IMR-90 (cell line): ENCODE data around the gene MINAR1. TPM values are rescaled to one million over a fixed set of nuclear protein-coding genes. Genes with fewer than 3 reads are reported as not detected.

Source experiments
- ATAC-seq: fragments of 200-7000 bp; cut with Tn5 transposase; 2 replicates; pipeline ENCODE4 v1.9.1; 2020; ENCODE audit warnings: low read depth, mild to moderate bottlenecking, moderate library complexity
- BruUV-seq: library from RNA; stranded (reverse); fragments of 400-500 nt; replicated peaks from 2 replicates; lab custom pipeline; 2021; lab: Mats Ljungman, UMichigan
- CTCF ChIA-PET: fragments of 300-600 bp; formaldehyde crosslinking; extraction: SDS; loops from one replicate; lab custom pipeline; 2021; ENCODE audit warnings: antibody characterized with exemption; lab: Yijun Ruan, JAX
- POLR2A ChIA-PET: fragments of 300-600 bp; sonication (Branson Sonifier 250); formaldehyde crosslinking; loops from one replicate; lab custom pipeline; 2022; ENCODE audit warnings: antibody characterized with exemption; ENCODE audit not compliant: unreplicated experiment; lab: Charles Lee
- DNase-seq: peaks from one replicate; pipeline ENCODE4 v3.0.0; 2013
- H2AFZ ChIP-seq: replicated peaks from 2 replicates; pipeline ENCODE3; 2013; ENCODE audit warnings: low read length, mild to moderate bottlenecking; ENCODE audit not compliant: poor library complexity
- H2AK5ac ChIP-seq: 2 replicates; pipeline ENCODE4 v1.6.1; 2013; ENCODE audit warnings: low read depth, low read length, inconsistent platforms
- H2AK9ac ChIP-seq: replicated peaks from 2 replicates; pipeline ENCODE3; 2013; ENCODE audit warnings: mild to moderate bottlenecking, low read depth, low read length, moderate library complexity; ENCODE audit not compliant: poor library complexity
- H2BK120ac ChIP-seq: 2 replicates; pipeline ENCODE4 v1.6.1; 2013; ENCODE audit warnings: low read depth, low read length, inconsistent platforms
- H2BK15ac ChIP-seq: 3 replicates; pipeline ENCODE4 v1.6.1; 2013; ENCODE audit warnings: low read depth, low read length, inconsistent platforms
- H2BK20ac ChIP-seq: 2 replicates; pipeline ENCODE4 v1.6.1; 2013; ENCODE audit warnings: low read depth, mild to moderate bottlenecking, inconsistent platforms, low read length, moderate library complexity
- H2BK5ac ChIP-seq: 2 replicates; pipeline ENCODE4 v1.6.1; 2013; ENCODE audit warnings: mild to moderate bottlenecking, low read depth, low read length, inconsistent platforms; ENCODE audit not compliant: poor library complexity, severe bottlenecking
- H3K14ac ChIP-seq: replicated peaks from 2 replicates; pipeline ENCODE4 v1.6.1; 2013; ENCODE audit warnings: low read depth, low read length, inconsistent platforms
- H3K18ac ChIP-seq: 2 replicates; pipeline ENCODE4 v1.6.1; 2013; ENCODE audit warnings: low read depth, low read length, control low read depth
- H3K23ac ChIP-seq: 2 replicates; pipeline ENCODE4 v1.6.1; 2013; ENCODE audit warnings: low read depth, low read length, inconsistent platforms
- H3K27ac ChIP-seq: 2 replicates; pipeline ENCODE4 v1.5.1; 2013; ENCODE audit warnings: mild to moderate bottlenecking, control low read depth, low read length; ENCODE audit not compliant: insufficient read depth
- H3K27me3 ChIP-seq: 2 replicates; pipeline ENCODE4 v1.6.1; 2013; ENCODE audit warnings: low read length; ENCODE audit not compliant: control insufficient read depth, insufficient read depth
- H3K36me3 ChIP-seq: 2 replicates; pipeline ENCODE4 v1.6.1; 2013; ENCODE audit warnings: low read length, mixed read lengths; ENCODE audit not compliant: control insufficient read depth, insufficient read depth
- H3K4ac ChIP-seq: 2 replicates; pipeline ENCODE4 v1.6.1; 2013; ENCODE audit warnings: low read depth, low read length, inconsistent platforms
- H3K4me1 ChIP-seq: 2 replicates; pipeline ENCODE4 v1.6.1; 2013; ENCODE audit warnings: low read length, mixed read lengths; ENCODE audit not compliant: control insufficient read depth, insufficient read depth
- H3K4me2 ChIP-seq: 2 replicates; pipeline ENCODE4 v1.6.1; 2013; ENCODE audit warnings: low read depth, mild to moderate bottlenecking, control low read depth, low read length, moderate library complexity
- H3K4me3 ChIP-seq: 2 replicates; pipeline ENCODE4 v1.5.1; 2013; ENCODE audit warnings: low read depth, mild to moderate bottlenecking, control low read depth, low read length, moderate library complexity; ENCODE audit not compliant: insufficient read depth
- H3K56ac ChIP-seq: 2 replicates; pipeline ENCODE4 v1.6.1; 2013; ENCODE audit warnings: low read length, inconsistent platforms; ENCODE audit not compliant: insufficient read depth; ENCODE audit errors: extremely low read depth
- H3K79me1 ChIP-seq, 2 experiments: 2 replicates each; pipeline ENCODE4 v1.6.1; 2013; ENCODE audit warnings: low read length in 2 of 2, inconsistent platforms in 1 of 2, low read depth in 1 of 2
- H3K9ac ChIP-seq: 2 replicates; pipeline ENCODE4 v1.6.1; 2013; ENCODE audit warnings: low read depth, low read length, control low read depth
- H3K9me1 ChIP-seq: 2 replicates; pipeline ENCODE4 v1.6.1; 2013; ENCODE audit warnings: low read length, inconsistent platforms; ENCODE audit not compliant: insufficient read depth
- H3K9me3 ChIP-seq: 2 replicates; pipeline ENCODE4 v1.6.1; 2013; ENCODE audit warnings: low read length; ENCODE audit not compliant: control insufficient read depth, insufficient read depth
- H4K20me1 ChIP-seq: 2 replicates; pipeline ENCODE4 v1.6.1; 2013; ENCODE audit warnings: low read length, inconsistent platforms; ENCODE audit not compliant: insufficient read depth
- H4K5ac ChIP-seq: 2 replicates; pipeline ENCODE4 v1.6.1; 2013; ENCODE audit warnings: mild to moderate bottlenecking, low read depth, low read length, control low read depth
- H4K8ac ChIP-seq, 2 experiments: 2 replicates each; pipeline ENCODE4 v1.6.1; 2013; ENCODE audit warnings: low read depth in 2 of 2, low read length in 2 of 2, control low read depth in 1 of 2, inconsistent platforms in 1 of 2
- H4K91ac ChIP-seq: 2 replicates; pipeline ENCODE4 v1.6.1; 2013; ENCODE audit warnings: low read depth, low read length, inconsistent platforms; ENCODE audit not compliant: insufficient read depth
- BHLHE40 ChIP-seq: fragments of 150-350 bp; IDR thresholded peaks from 2 replicates; pipeline ENCODE4 v1.6.1; 2016; ENCODE audit warnings: mild to moderate bottlenecking, low read depth, low read length
- CEBPB ChIP-seq: IDR thresholded peaks from 2 replicates; pipeline ENCODE4 v1.6.1; 2012; ENCODE audit warnings: low read depth, low read length, improper control_type of control experiment
- CHD1 ChIP-seq: IDR thresholded peaks from 2 replicates; pipeline ENCODE4 v1.6.1; 2012; ENCODE audit warnings: low read depth, low read length, improper control_type of control experiment
- FOS ChIP-seq: fragments of 150-350 bp; IDR thresholded peaks from 2 replicates; pipeline ENCODE4 v1.6.1; 2016; ENCODE audit warnings: low read depth, low read length
- MAFK ChIP-seq: IDR thresholded peaks from 2 replicates; pipeline ENCODE4 v1.6.1; 2012; ENCODE audit warnings: low read depth, low read length, improper control_type of control experiment
- MAZ ChIP-seq: IDR thresholded peaks from 2 replicates; pipeline ENCODE4 v1.6.1; 2012; ENCODE audit warnings: low read depth, mild to moderate bottlenecking, low read length, improper control_type of control experiment, moderate library complexity, borderline replicate concordance
- MXI1 ChIP-seq: IDR thresholded peaks from 2 replicates; pipeline ENCODE4 v1.6.1; 2012; ENCODE audit warnings: low read depth, mild to moderate bottlenecking, low read length, moderate library complexity, borderline replicate concordance
- NFE2L2 ChIP-seq: fragments of 150-350 bp; IDR thresholded peaks from 2 replicates; pipeline ENCODE4 v1.6.1; 2016; ENCODE audit warnings: low read depth, mild to moderate bottlenecking, low read length
- POLR2A ChIP-seq: IDR thresholded peaks from 2 replicates; pipeline ENCODE4 v1.6.1; 2012; ENCODE audit warnings: mild to moderate bottlenecking, low read depth, low read length
- RAD21 ChIP-seq: IDR thresholded peaks from 2 replicates; pipeline ENCODE4 v1.6.1; 2012; ENCODE audit warnings: low read length, improper control_type of control experiment
- RCOR1 ChIP-seq: IDR thresholded peaks from 2 replicates; pipeline ENCODE4 v1.6.1; 2012; ENCODE audit warnings: mild to moderate bottlenecking, low read length, improper control_type of control experiment; ENCODE audit not compliant: insufficient replicate concordance
- RFX5 ChIP-seq: IDR thresholded peaks from 2 replicates; pipeline ENCODE4 v1.8.0; 2012; ENCODE audit warnings: low read depth, mild to moderate bottlenecking, low read length, moderate library complexity
- SMC3 ChIP-seq: fragments of 150-350 bp; IDR thresholded peaks from 2 replicates; pipeline ENCODE4 v1.6.1; 2016; ENCODE audit warnings: low read depth, mild to moderate bottlenecking, antibody characterized with exemption, low read length, moderate library complexity
- USF2 ChIP-seq: fragments of 150-350 bp; IDR thresholded peaks from 2 replicates; pipeline ENCODE4 v1.6.1; 2017; ENCODE audit warnings: mild to moderate bottlenecking, antibody characterized with exemption, low read length, low read depth
- WGBS, 2 experiments: methylation state at CpG; one replicate each; pipeline versions ENCODE4 v1.1.5 to v1.1.7; 2013; ENCODE audit warnings: missing lambda C conversion rate in 2 of 2; ENCODE audit not compliant: insufficient read length in 1 of 2; ENCODE audit errors: extremely low coverage in 2 of 2; 5-methylcytosine and 5-hydroxymethylcytosine counted together
- dilution Hi-C: fragments of 300-500 bp; cut with HindIII; formaldehyde crosslinking; loops from one replicate; pipeline ENCODE4 v1.14.3; 2018; ENCODE audit warnings: low sequenced_read_pairs; ENCODE audit not compliant: unreplicated experiment
- in situ Hi-C: fragments of 300-500 bp; cut with MboI; formaldehyde crosslinking; loops from 3 replicates; pipeline ENCODE4 v1.14.3; 2019; ENCODE audit warnings: low sequenced_read_pairs, inconsistent platforms, mixed read lengths
- intact Hi-C: fragments of 100-400 bp; cut with micrococcal nuclease; formaldehyde crosslinking; loops from 2 replicates; pipeline ENCODE4 v1.10.0; 2022
- polyA plus RNA-seq, 3 experiments: library from polyadenylated mRNA; depleted of rRNA; stranded (reverse); fragments of >200 nt; gene quantifications; 2 replicates each; pipeline ENCODE4 v1.2.3, GENCODE V29; 2012; ENCODE audit warnings: low replicate concordance in 1 of 3
- total RNA-seq: library from RNA; depleted of rRNA; stranded (reverse); fragments of >200 nt; gene quantifications from 2 replicates; pipeline ENCODE4 v1.2.3, GENCODE V29; 2012
- TF ChIP-seq, protein P1 (sequence below): conservative IDR thresholded peaks from 2 replicates; pipeline ENCODE4 v1.5.1; 2012; ENCODE audit warnings: mild to moderate bottlenecking, low read depth, low read length, improper control_type of control experiment
- TF ChIP-seq, protein P2 (sequence below): fragments of 150-350 bp; IDR thresholded peaks from 2 replicates; pipeline ENCODE4 v1.6.1; 2016; ENCODE audit warnings: low read depth, mild to moderate bottlenecking, low read length, moderate library complexity, borderline replicate concordance

The MINAR1 gene
- total and polyA plus RNA-seq, 2 of the 4 experiments (the other 2 are of a cell fraction) = 0.65 to 1.6 TPM

- no peak overlapping the region for H4K91ac ChIP-seq
- no peak overlapping the region for H2BK20ac ChIP-seq
- no peak overlapping the region for H3K18ac ChIP-seq
- H3K4me3 ChIP-seq = no peak overlapping the region
- H3K56ac ChIP-seq = no peak overlapping the region
- WGBS, 2 experiments = 86% methylated on average over 1 of the region's 3 CpGs; no CpG with 5 or more reads in 1 of the 2 experiments
- H3K9me1 ChIP-seq = peaks cover 7% of the 10 kb centered on the region; the same call in 1 of the 2 replicates
- no peaks in the 10 kb centered on the region for H4K20me1 ChIP-seq
- ChIA-PET CTCF (no interaction called here), POLR2A (no interaction called here)
- DNase-seq = no peak
- no peak overlapping the region for H4K5ac ChIP-seq
- intact Hi-C loops = no loop called here
- no TSS peak for BruUV-seq
- H3K27me3 ChIP-seq = no peaks in the 10 kb centered on the region
- H2AK5ac ChIP-seq = no peak overlapping the region
- H3K23ac ChIP-seq = no peak overlapping the region
- dilution Hi-C loops = no loop called here
- H4K8ac ChIP-seq = no peak overlapping the region
- no peak overlapping the region for H3K14ac ChIP-seq
- no peak overlapping the region for H2BK5ac ChIP-seq
- H3K4ac ChIP-seq = no peak overlapping the region
- no peaks in the 10 kb centered on the region for H3K79me1 ChIP-seq
- H3K9ac ChIP-seq = no peak overlapping the region
- no peak overlapping the region for H2AK9ac ChIP-seq
- H3K4me2 ChIP-seq = no peak overlapping the region
- in situ Hi-C loops = no loop called here
- H2BK15ac ChIP-seq = no peak overlapping the region
- TF ChIP-seq RCOR1 (no peak), MAFK (no peak), MXI1 (no peak), POLR2A (no peak), RFX5 (no peak), MAZ (no peak), SMC3 (no peak), CEBPB (no peak), NFE2L2 (no peak), RAD21 (no peak), BHLHE40 (no peak), FOS (no peak), USF2 (no peak), CHD1 (no peak)
- TF ChIP-seq, protein P1, sequence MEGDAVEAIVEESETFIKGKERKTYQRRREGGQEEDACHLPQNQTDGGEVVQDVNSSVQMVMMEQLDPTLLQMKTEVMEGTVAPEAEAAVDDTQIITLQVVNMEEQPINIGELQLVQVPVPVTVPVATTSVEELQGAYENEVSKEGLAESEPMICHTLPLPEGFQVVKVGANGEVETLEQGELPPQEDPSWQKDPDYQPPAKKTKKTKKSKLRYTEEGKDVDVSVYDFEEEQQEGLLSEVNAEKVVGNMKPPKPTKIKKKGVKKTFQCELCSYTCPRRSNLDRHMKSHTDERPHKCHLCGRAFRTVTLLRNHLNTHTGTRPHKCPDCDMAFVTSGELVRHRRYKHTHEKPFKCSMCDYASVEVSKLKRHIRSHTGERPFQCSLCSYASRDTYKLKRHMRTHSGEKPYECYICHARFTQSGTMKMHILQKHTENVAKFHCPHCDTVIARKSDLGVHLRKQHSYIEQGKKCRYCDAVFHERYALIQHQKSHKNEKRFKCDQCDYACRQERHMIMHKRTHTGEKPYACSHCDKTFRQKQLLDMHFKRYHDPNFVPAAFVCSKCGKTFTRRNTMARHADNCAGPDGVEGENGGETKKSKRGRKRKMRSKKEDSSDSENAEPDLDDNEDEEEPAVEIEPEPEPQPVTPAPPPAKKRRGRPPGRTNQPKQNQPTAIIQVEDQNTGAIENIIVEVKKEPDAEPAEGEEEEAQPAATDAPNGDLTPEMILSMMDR = no peak
- TF ChIP-seq, protein P2, sequence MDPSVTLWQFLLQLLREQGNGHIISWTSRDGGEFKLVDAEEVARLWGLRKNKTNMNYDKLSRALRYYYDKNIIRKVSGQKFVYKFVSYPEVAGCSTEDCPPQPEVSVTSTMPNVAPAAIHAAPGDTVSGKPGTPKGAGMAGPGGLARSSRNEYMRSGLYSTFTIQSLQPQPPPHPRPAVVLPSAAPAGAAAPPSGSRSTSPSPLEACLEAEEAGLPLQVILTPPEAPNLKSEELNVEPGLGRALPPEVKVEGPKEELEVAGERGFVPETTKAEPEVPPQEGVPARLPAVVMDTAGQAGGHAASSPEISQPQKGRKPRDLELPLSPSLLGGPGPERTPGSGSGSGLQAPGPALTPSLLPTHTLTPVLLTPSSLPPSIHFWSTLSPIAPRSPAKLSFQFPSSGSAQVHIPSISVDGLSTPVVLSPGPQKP = no peak
- H2AFZ ChIP-seq = no peak overlapping the region
- H3K9me3 ChIP-seq = no peaks in the 10 kb centered on the region
- no peak overlapping the region for H3K27ac ChIP-seq
- no peak for ATAC-seq
- H3K4me1 ChIP-seq = no peaks in the 10 kb centered on the region
- H3K36me3 ChIP-seq = peaks cover 4% of the 10 kb centered on the region; the same call in 1 of the 2 replicates
- no peak overlapping the region for H2BK120ac ChIP-seq
These were observed 20.1 kb upstream of the MINAR1 start for GRCh38 chr15:79412010-79412409.
